DOHH2 (cell line): ENCODE data around the gene SMAD3.

Experiments used
- H3F3A ChIP-seq: fragments of 200-600 bp; sonication (generic), shearing (Covaris generic); 2 replicates; pipeline ENCODE4 v1.6.0; 2016; ENCODE audit warnings: antibody characterized with exemption, mild to moderate bottlenecking; ENCODE audit not compliant: control insufficient read depth, insufficient read depth
- H3K27ac ChIP-seq: fragments of 200-600 bp; sonication (generic); 2 replicates; pipeline ENCODE4 v1.5.1; 2014; ENCODE audit warnings: low read depth, mild to moderate bottlenecking, low read length, moderate library complexity
- H3K27me3 ChIP-seq: fragments of 200-600 bp; sonication (generic); 2 replicates; pipeline ENCODE4 v1.6.1; 2014; ENCODE audit warnings: mild to moderate bottlenecking, low read length, mixed read lengths; ENCODE audit not compliant: control insufficient read depth
- H3K36me3 ChIP-seq: fragments of 200-600 bp; sonication (generic); 2 replicates; pipeline ENCODE4 v1.6.1; 2014; ENCODE audit warnings: mild to moderate bottlenecking, low read length, moderate library complexity, mixed read lengths; ENCODE audit not compliant: control insufficient read depth
- H3K4me1 ChIP-seq: fragments of 200-600 bp; sonication (generic); 2 replicates; pipeline ENCODE4 v1.6.1; 2014; ENCODE audit warnings: mild to moderate bottlenecking, low read length, mixed read lengths; ENCODE audit not compliant: control insufficient read depth
- H3K4me2 ChIP-seq: fragments of 200-600 bp; sonication (generic); 2 replicates; pipeline ENCODE4 v1.6.0; 2014; ENCODE audit warnings: mild to moderate bottlenecking, low read length, moderate library complexity
- H3K4me3 ChIP-seq: fragments of 200-600 bp; sonication (generic); 2 replicates; pipeline ENCODE4 v1.5.1; 2014; ENCODE audit warnings: mild to moderate bottlenecking, low read length, mixed read lengths
- H3K79me2 ChIP-seq: fragments of 200-600 bp; sonication (generic); 2 replicates; pipeline ENCODE4 v1.6.1; 2014; ENCODE audit warnings: mild to moderate bottlenecking, low read length, mixed read lengths; ENCODE audit not compliant: control insufficient read depth
- H3K9me2 ChIP-seq: fragments of 200-600 bp; sonication (generic); replicated peaks from 2 replicates; pipeline ENCODE4 v1.6.1; 2014; ENCODE audit warnings: mild to moderate bottlenecking, low read length, mixed read lengths; ENCODE audit not compliant: control insufficient read depth
- H3K9me3 ChIP-seq: fragments of 200-600 bp; sonication (generic); 2 replicates; pipeline ENCODE4 v1.6.1; 2014; ENCODE audit warnings: antibody characterized with exemption, low read length, mixed read lengths; ENCODE audit not compliant: control insufficient read depth, insufficient read depth
- H4K20me1 ChIP-seq: fragments of 200-600 bp; sonication (generic); 2 replicates; pipeline ENCODE4 v1.6.0; 2014; ENCODE audit warnings: low read depth, mild to moderate bottlenecking, antibody characterized with exemption, low read length, moderate library complexity; ENCODE audit not compliant: control insufficient read depth, insufficient read depth
- EZH2phosphoT487 ChIP-seq: fragments of 200-600 bp; sonication (generic); IDR thresholded peaks from 2 replicates; pipeline ENCODE4 v1.6.1; 2017; ENCODE audit warnings: borderline replicate concordance, mild to moderate bottlenecking, antibody characterized with exemption, low read length, moderate library complexity, mixed read lengths
- TF ChIP-seq, protein P1 (sequence below): fragments of 200-600 bp; sonication (generic); IDR thresholded peaks from one replicate; pipeline ENCODE4 v1.5.1; 2014; ENCODE audit warnings: antibody characterized with exemption, mild to moderate bottlenecking, low read depth, low read length; ENCODE audit not compliant: poor library complexity, severe bottlenecking

SMAD3 gene

GRCh38 chr15:67166280-67167009 is 101.0 kb downstream of the SMAD3 start:
- H3K27me3 ChIP-seq: no peaks in the 10 kb centered on the region
- no peaks in the 10 kb centered on the region for H3F3A ChIP-seq
- peaks cover 2% of the 10 kb centered on the region; the same call in 1 of the 2 replicates for H3K36me3 ChIP-seq
- no peaks in the 10 kb centered on the region for H3K79me2 ChIP-seq
- H3K27ac ChIP-seq: no peak overlapping the region
- no peak overlapping the region for H3K4me3 ChIP-seq
- no peaks in the 10 kb centered on the region for H3K4me1 ChIP-seq
- no peaks in the 10 kb centered on the region for H4K20me1 ChIP-seq
- no peak overlapping the region for H3K4me2 ChIP-seq
- no peaks in the 10 kb centered on the region for H3K9me2 ChIP-seq
- H3K9me3 ChIP-seq: no peaks in the 10 kb centered on the region
- TF ChIP-seq, protein P1, sequence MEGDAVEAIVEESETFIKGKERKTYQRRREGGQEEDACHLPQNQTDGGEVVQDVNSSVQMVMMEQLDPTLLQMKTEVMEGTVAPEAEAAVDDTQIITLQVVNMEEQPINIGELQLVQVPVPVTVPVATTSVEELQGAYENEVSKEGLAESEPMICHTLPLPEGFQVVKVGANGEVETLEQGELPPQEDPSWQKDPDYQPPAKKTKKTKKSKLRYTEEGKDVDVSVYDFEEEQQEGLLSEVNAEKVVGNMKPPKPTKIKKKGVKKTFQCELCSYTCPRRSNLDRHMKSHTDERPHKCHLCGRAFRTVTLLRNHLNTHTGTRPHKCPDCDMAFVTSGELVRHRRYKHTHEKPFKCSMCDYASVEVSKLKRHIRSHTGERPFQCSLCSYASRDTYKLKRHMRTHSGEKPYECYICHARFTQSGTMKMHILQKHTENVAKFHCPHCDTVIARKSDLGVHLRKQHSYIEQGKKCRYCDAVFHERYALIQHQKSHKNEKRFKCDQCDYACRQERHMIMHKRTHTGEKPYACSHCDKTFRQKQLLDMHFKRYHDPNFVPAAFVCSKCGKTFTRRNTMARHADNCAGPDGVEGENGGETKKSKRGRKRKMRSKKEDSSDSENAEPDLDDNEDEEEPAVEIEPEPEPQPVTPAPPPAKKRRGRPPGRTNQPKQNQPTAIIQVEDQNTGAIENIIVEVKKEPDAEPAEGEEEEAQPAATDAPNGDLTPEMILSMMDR: no peak
- TF ChIP-seq EZH2phosphoT487: no peak

GRCh38 chr15:67167091-67167490 is 101.7 kb downstream of the SMAD3 start:
- Histone ChIP-seq H3F3A (no peaks in the 10 kb centered on the region), H3K79me2 (no peaks in the 10 kb centered on the region), H3K9me2 (no peaks in the 10 kb centered on the region), H3K4me2 (no peak overlapping the region), H3K4me3 (no peak overlapping the region), H3K27me3 (no peaks in the 10 kb centered on the region), H3K36me3 (peaks cover 2% of the 10 kb centered on the region; the same call in 1 of the 2 replicates), H3K9me3 (no peaks in the 10 kb centered on the region), H3K4me1 (no peaks in the 10 kb centered on the region), H4K20me1 (no peaks in the 10 kb centered on the region), H3K27ac (no peak overlapping the region)
- no peak for TF ChIP-seq EZH2phosphoT487
- TF ChIP-seq, protein P1: no peak

DNA sequence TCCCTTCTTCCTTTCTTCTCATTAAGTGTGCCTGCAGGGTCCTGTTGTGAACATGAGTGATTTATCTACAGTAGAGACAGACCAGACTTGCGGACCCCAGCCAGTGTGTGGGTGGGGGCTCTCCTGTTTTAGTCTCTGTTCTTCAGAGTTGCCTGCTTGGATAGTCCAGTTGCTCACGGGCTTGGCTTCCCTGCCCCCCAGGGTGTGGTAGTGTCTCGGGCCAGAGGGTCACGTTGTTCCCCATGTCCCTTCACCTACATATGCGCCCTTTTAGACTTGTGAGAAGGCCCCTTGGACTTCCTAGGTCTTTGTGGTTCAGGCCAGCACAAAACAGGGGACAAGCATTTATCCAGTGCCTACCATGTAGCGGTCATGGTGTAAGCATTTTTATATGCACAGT is 103.3 kb downstream of the SMAD3 start:
- Histone ChIP-seq H3K27me3 (no peaks in the 10 kb centered on the region), H4K20me1 (no peaks in the 10 kb centered on the region), H3K4me2 (no peak overlapping the region), H3K9me3 (no peaks in the 10 kb centered on the region), H3K4me1 (no peaks in the 10 kb centered on the region), H3K9me2 (no peaks in the 10 kb centered on the region), H3K4me3 (no peak overlapping the region), H3K27ac (no peak overlapping the region), H3F3A (no peaks in the 10 kb centered on the region), H3K36me3 (peaks cover 2% of the 10 kb centered on the region; the same call in 1 of the 2 replicates), H3K79me2 (no peaks in the 10 kb centered on the region)
- TF ChIP-seq, protein P1: no peak
- TF ChIP-seq EZH2phosphoT487: no peak
